H1 (cell line): ENCODE results near the gene COL5A1. TPM values are rescaled to one million over a fixed set of nuclear protein-coding genes. Genes with fewer than 3 reads are reported as not detected.

Experiments used
- CREB1 ChIP-seq: IDR thresholded peaks from 2 replicates; pipeline ENCODE4 v1.6.1; 2012; ENCODE audit warnings: inconsistent platforms
- polyA plus RNA-seq, 7 experiments: library from polyadenylated mRNA; depleted of rRNA in 3 of 7; stranded (reverse) in 5 of 7; unstranded in 2 of 7; fragments of >200 nt in 5 of 7; fragments of 200-250 nt in 2 of 7; gene quantifications; 1 replicate in 5 of 7; 2 replicates in 1 of 7; 4 replicates in 1 of 7; pipeline versions ENCODE4 v1.2.1 to v1.2.3, GENCODE V29; 2011 to 2013; ENCODE audit warnings: missing spikeins in 2 of 7, mixed read lengths in 2 of 7
- total RNA-seq: library from RNA; stranded (reverse); fragmentation: NEBNext Ultra II Directional; extraction: Animal tissue kit (Norgen Biotek cat#: 25700); gene quantifications from 2 replicates; pipeline ENCODE4 v1.2.1, GENCODE V29; 2021

Gene COL5A1
- total and polyA plus RNA-seq, 2 of the 8 experiments (the other 6 are each of a cell fraction or from before 2014, with no cell fraction given): 3.8 to 12.0 TPM

GRCh38 chr9:134887686-134888602 is 246.3 kb downstream of the COL5A1 start (continued):
- TF ChIP-seq CREB1: no peak
